ENCODE measurements around the gene FAM114A2.

DNA sequence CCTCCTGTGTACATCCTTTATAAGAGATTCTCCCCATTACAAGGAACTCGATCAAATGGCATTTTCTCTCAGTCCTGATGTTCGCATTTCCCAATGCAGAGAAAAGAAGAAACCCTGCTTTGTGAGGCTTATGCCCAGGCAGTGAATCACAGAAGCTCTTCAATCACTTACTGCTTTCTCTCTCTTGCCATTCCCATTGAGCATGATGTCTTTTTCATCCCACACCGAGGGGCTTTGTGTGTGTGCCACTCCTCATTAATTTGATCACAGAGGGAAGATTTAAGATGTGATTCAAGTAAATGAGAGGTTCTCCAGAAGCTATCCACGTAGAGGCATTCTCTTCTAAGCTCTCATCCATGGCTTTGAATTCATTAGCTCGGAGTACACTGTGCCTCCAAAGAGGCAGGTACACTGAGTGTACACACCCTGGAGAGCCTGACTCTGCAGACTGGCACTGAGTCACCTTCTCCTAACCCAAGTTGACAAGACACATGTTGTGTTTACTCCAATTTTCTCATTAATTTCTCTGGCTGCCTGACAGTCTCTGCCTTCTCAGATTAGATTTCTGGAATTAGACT lies 45.4 kb upstream of the FAM114A2 start:
- TF ChIP-seq CTCF (IDR thresholded peaks at IDR 0.05 in 4 of 5, conservative IDR thresholded peaks at IDR 0.05 in 1 of 5) (no peak), POLR2A (IDR thresholded peaks at IDR 0.05) (no peak)

Measured in gastrocnemius medialis (tissue), 4 donors.